ENCODE results near the gene CCDC142.

GRCh38 chr2:74515271-74515980 lies 32.6 kb upstream of the CCDC142 start:
- TF ChIP-seq CTCF (IDR thresholded peaks at IDR 0.05): no peak
- TF ChIP-seq POLR2A (IDR thresholded peaks at IDR 0.05): no peak

Measured in prostate gland (tissue), 2 donors.